ENCODE data around the gene TMEM38B.
A peak's percentile ranks its signal among the peaks of the same experiment; 100 is the strongest.

The TMEM38B gene

GRCh38 chr9:105694190-105694847 is at the start of gene TMEM38B:
Gene TMEM38B (plus strand): TSS chr9:105694541. CDS start chr9:105694661, 120 bp downstream.
- Histone ChIP-seq H3K9me3 (no peaks in the 10 kb centered on the region), H3K36me3 (replicated peaks) (no peaks in the 10 kb centered on the region), H3K4me1 (peaks cover 24% of the 10 kb centered on the region), H3K4me3 (peak within 1 kb of the TSS; percentile 56), H3K27me3 (ENCODE audit: low read depth) (0 out of 2 replicates have a peak, but pooled peaks cover 4% of the 10 kb centered on the region)
- in situ Hi-C loops (cut with MboI; ENCODE audit: low sequenced_read_pairs), result no loop called here
- DNase-seq (ENCODE audit: low spot score in 2 of 2), result peak; percentile 75 to 87

GRCh38 chr9:105646879-105647594 is 47.3 kb upstream of the TMEM38B start:
- peak in 1 of 2 experiments; percentile 24 for DNase-seq (ENCODE audit: low spot score in 2 of 2)
- peaks cover 7% of the 10 kb centered on the region for H3K4me1 ChIP-seq
- no peaks in the 10 kb centered on the region for H3K9me3 ChIP-seq
- no peak overlapping the region for H3K4me3 ChIP-seq
- no peaks in the 10 kb centered on the region for H3K27me3 ChIP-seq (ENCODE audit: low read depth)
- in situ Hi-C loops (cut with MboI; ENCODE audit: low sequenced_read_pairs), result no loop called here
- no peaks in the 10 kb centered on the region for H3K36me3 ChIP-seq (replicated peaks)

- peaks cover 8% of the 10 kb centered on the region for H3K4me1 ChIP-seq
- DNase-seq (ENCODE audit: low spot score in 2 of 2), result no peak
- in situ Hi-C loops (cut with MboI; ENCODE audit: low sequenced_read_pairs), result no loop called here
- no peaks in the 10 kb centered on the region for H3K27me3 ChIP-seq (ENCODE audit: low read depth)
- no peaks in the 10 kb centered on the region for H3K9me3 ChIP-seq
- no peak overlapping the region for H3K4me3 ChIP-seq
- no peaks in the 10 kb centered on the region for H3K36me3 ChIP-seq (replicated peaks)
These were observed 46.6 kb upstream of the TMEM38B start for GRCh38 chr9:105647595-105648349.

GRCh38 chr9:105651806-105652205 is 42.5 kb upstream of the TMEM38B start:
- peak; percentile 60 to 67 for DNase-seq (ENCODE audit: low spot score in 2 of 2)
- Histone ChIP-seq H3K4me3 (no peak overlapping the region), H3K4me1 (peaks cover 16% of the 10 kb centered on the region), H3K27me3 (ENCODE audit: low read depth) (no peaks in the 10 kb centered on the region), H3K9me3 (no peaks in the 10 kb centered on the region), H3K36me3 (replicated peaks) (no peaks in the 10 kb centered on the region)
- in situ Hi-C loops (cut with MboI; ENCODE audit: low sequenced_read_pairs), result no loop called here

GRCh38 chr9:105656131-105656921 is 38.0 kb upstream of the TMEM38B start:
- H3K27me3 ChIP-seq (ENCODE audit: low read depth), result no peaks in the 10 kb centered on the region
- peak in 1 of 2 experiments; percentile 73 for DNase-seq (ENCODE audit: low spot score in 2 of 2)
- in situ Hi-C loops (cut with MboI; ENCODE audit: low sequenced_read_pairs), result no loop called here

GRCh38 chr9:105658351-105658750 is 36.0 kb upstream of the TMEM38B start:
- H3K4me3 ChIP-seq, result no peak overlapping the region
- H3K36me3 ChIP-seq (replicated peaks), result no peaks in the 10 kb centered on the region
- peaks cover 13% of the 10 kb centered on the region for H3K4me1 ChIP-seq
- in situ Hi-C loops (cut with MboI; ENCODE audit: low sequenced_read_pairs), result no loop called here
- H3K27me3 ChIP-seq (ENCODE audit: low read depth), result no peaks in the 10 kb centered on the region
- no peaks in the 10 kb centered on the region for H3K9me3 ChIP-seq
- DNase-seq (ENCODE audit: low spot score in 2 of 2), result no peak

More at GRCh38 chr9:105656131-105656921, 38.0 kb upstream of the TMEM38B start:
- H3K9me3 ChIP-seq, result no peaks in the 10 kb centered on the region
- peaks cover 21% of the 10 kb centered on the region for H3K4me1 ChIP-seq
- H3K36me3 ChIP-seq (replicated peaks), result no peaks in the 10 kb centered on the region
- H3K4me3 ChIP-seq, result peak overlapping the region; percentile 48

GRCh38 chr9:105661011-105661410 is 33.3 kb upstream of the TMEM38B start:
- Histone ChIP-seq H3K4me3 (no peak overlapping the region), H3K36me3 (replicated peaks) (no peaks in the 10 kb centered on the region), H3K27me3 (ENCODE audit: low read depth) (no peaks in the 10 kb centered on the region), H3K4me1 (peaks cover 15% of the 10 kb centered on the region), H3K9me3 (no peaks in the 10 kb centered on the region)
- in situ Hi-C loops (cut with MboI; ENCODE audit: low sequenced_read_pairs), result no loop called here
- DNase-seq (ENCODE audit: low spot score in 2 of 2), result peak in 1 of 2 experiments; percentile 51

GRCh38 chr9:105662184-105663104 is 31.9 kb upstream of the TMEM38B start, which contains the start of gene TAL2:
Gene TAL2 (plus strand): TSS chr9:105662457. CDS start chr9:105662497, 40 bp downstream.
- Histone ChIP-seq H3K4me3 (no peak within 1 kb of the TSS), H3K4me1 (peaks cover 5% of the 10 kb centered on the region), H3K27me3 (ENCODE audit: low read depth) (no peaks in the 10 kb centered on the region), H3K9me3 (no peaks in the 10 kb centered on the region), H3K36me3 (replicated peaks) (no peaks in the 10 kb centered on the region)
- no peak for DNase-seq (ENCODE audit: low spot score in 2 of 2)
- in situ Hi-C loops (cut with MboI; ENCODE audit: low sequenced_read_pairs), result no loop called here

- in situ Hi-C loops (cut with MboI; ENCODE audit: low sequenced_read_pairs), result no loop called here
- Histone ChIP-seq H3K4me3 (no peak overlapping the region), H3K4me1 (peaks cover 5% of the 10 kb centered on the region), H3K27me3 (ENCODE audit: low read depth) (no peaks in the 10 kb centered on the region), H3K9me3 (no peaks in the 10 kb centered on the region; the same call in 1 of the 2 replicates), H3K36me3 (replicated peaks) (no peaks in the 10 kb centered on the region)
- no peak for DNase-seq (ENCODE audit: low spot score in 2 of 2)
These were observed 30.4 kb upstream of the TMEM38B start for GRCh38 chr9:105663914-105664313.

- Histone ChIP-seq H3K4me1 (peaks cover 12% of the 10 kb centered on the region), H3K27me3 (ENCODE audit: low read depth) (no peaks in the 10 kb centered on the region), H3K36me3 (replicated peaks) (no peaks in the 10 kb centered on the region), H3K4me3 (no peak overlapping the region), H3K9me3 (no peaks in the 10 kb centered on the region; the same call in 1 of the 2 replicates)
- in situ Hi-C loops (cut with MboI; ENCODE audit: low sequenced_read_pairs), result no loop called here
- no peak for DNase-seq (ENCODE audit: low spot score in 2 of 2)
These were observed 26.5 kb upstream of the TMEM38B start for GRCh38 chr9:105667867-105668266.

GRCh38 chr9:105670315-105670714 is 24.0 kb upstream of the TMEM38B start:
- H3K4me3 ChIP-seq, result no peak overlapping the region
- in situ Hi-C loops (cut with MboI; ENCODE audit: low sequenced_read_pairs), result no loop called here
- no peaks in the 10 kb centered on the region for H3K36me3 ChIP-seq (replicated peaks)
- DNase-seq (ENCODE audit: low spot score in 2 of 2), result no peak
- no peaks in the 10 kb centered on the region for H3K27me3 ChIP-seq (ENCODE audit: low read depth)
- H3K9me3 ChIP-seq, result no peaks in the 10 kb centered on the region; the same call in 1 of the 2 replicates
- H3K4me1 ChIP-seq, result peaks cover 7% of the 10 kb centered on the region; the same call in 1 of the 2 replicates

- no peak overlapping the region for H3K4me3 ChIP-seq
- no peaks in the 10 kb centered on the region for H3K36me3 ChIP-seq (replicated peaks)
- DNase-seq (ENCODE audit: low spot score in 2 of 2), result no peak
- in situ Hi-C loops (cut with MboI; ENCODE audit: low sequenced_read_pairs), result no loop called here
- H3K27me3 ChIP-seq (ENCODE audit: low read depth), result no peaks in the 10 kb centered on the region
- H3K9me3 ChIP-seq, result no peaks in the 10 kb centered on the region; the same call in 1 of the 2 replicates
- H3K4me1 ChIP-seq, result peaks cover 9% of the 10 kb centered on the region; the same call in 1 of the 2 replicates
These were observed 23.6 kb upstream of the TMEM38B start for GRCh38 chr9:105670775-105671174.
